Hair follicle dermal papilla cell (primary cell): ENCODE results near the gene TOM1L2. TPM values are rescaled to one million over a fixed set of nuclear protein-coding genes. Genes with fewer than 3 reads are reported as not detected.

Source experiments
- small RNA-seq: library from RNA; depleted of rRNA; stranded (forward); fragments of <200 nt; gene quantifications from one replicate; pipeline ENCODE3, GENCODE V24; 2012
- total RNA-seq: library from RNA; depleted of rRNA; stranded (reverse); fragments of >200 nt; gene quantifications from 2 replicates; pipeline ENCODE4 v1.2.3, GENCODE V29; 2012

TOM1L2 gene
- 61.7 and 71.4 TPM in 2 replicates for total RNA-seq

DNA sequence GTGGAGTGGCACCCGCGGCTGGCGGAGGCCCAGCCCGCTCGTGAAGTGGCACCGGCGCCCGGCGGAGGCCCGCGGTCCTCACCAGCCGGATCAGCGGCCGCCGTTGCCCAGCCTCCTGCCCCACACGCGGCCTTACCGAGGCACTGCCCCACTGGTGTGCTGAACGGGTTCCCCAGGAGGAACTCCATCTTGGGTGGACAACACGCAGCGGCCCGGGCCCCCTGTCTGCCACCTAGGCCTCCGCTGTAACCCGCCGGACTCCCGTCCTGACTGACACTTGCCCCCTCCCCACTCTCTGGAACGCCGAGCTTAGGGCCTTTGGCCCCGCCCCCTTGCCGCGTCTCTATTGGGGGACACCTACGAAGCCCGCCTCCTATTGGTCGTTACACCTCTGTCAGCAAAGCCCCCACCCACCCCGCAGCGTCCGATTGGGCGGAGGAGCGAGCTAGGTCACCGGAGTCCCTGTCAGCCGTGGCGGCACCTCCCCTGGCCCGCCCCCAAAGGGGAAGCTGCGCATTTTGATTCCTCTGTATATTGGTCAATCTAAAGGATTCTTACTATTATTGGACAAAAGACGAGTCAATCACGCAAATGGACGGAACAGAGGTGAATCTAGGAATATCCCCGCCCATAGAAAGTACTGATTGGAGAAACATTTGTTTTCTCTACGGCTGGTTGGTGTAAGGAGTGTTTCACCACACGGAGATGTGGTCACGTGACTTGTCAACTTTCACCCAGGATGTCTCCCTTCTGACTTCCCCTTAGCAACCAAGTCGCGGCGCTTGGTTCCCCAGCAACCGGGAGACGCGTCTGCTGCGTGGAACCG lies at the start of gene TOM1L2, which contains the start of gene DRC3:
TOM1L2 (minus strand) TSS at position 275 of the 826 bp plus-strand sequence; CDS start at position 188, 87 bp downstream.
DRC3 (plus strand) TSS at position 737 of the 826 bp plus-strand sequence. CDS start 4,737 bp downstream, outside the sequence.

DNA sequence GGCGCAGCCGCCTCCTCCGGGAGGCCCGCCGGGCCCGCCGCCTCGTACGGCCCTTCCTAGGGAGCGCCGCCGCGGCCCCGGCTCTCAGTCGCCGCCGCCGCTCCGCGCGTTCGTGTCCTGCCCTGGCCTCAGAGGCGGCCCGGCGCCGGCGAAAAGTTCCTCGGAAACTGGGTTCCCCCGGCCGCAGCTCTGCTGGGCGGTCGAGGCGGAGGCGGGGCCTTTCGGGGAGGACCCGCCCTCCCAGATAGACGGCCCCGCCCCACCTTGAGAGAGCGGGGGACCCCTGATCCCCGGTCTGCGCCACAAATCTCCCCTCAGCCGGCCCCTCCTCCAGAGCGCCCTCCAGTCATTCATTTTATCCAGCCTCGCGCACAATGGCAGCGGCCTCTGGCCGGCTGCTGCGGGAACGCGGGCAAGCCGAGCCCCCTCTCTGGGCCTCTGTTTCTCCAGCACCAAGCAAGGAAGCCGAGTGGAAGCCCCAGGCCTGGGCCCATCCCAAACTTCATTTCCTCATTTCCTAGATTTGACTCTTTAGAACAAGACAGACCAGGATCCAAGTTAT lies 135.3 kb downstream of the TOM1L2 start, which contains the start of gene SREBF1:
SREBF1 (minus strand) TSS at position 169 of the 562 bp plus-strand sequence. CDS start 169 bp downstream, outside the sequence.

Small RNA genes within 50 kb of the gene (small RNA-seq; reads per million reads assigned to genes)
- 35.3 reads per million, percentile 97 among the genes with 10 or more reads in this experiment for gene MIR33B
- not detected for gene MIR6777

Other genes starting within 250 kb of the TOM1L2 start
- gene SREBF1, start 135.4 kb downstream of the TOM1L2 start, total RNA-seq: 202 and 230 TPM in 2 replicates
- gene DRC3, start 462 bp upstream of the TOM1L2 start, total RNA-seq: 0.73 and 1.6 TPM in 2 replicates
- 16.2 and 18.2 TPM in 2 replicates for gene ATPAF2, start 66.8 kb upstream of the TOM1L2 start, total RNA-seq
- 10.8 and 11.0 TPM in 2 replicates for gene GID4, start 67.0 kb upstream of the TOM1L2 start, total RNA-seq
- gene DRG2, start 115.5 kb upstream of the TOM1L2 start, total RNA-seq: 39.6 and 40.1 TPM in 2 replicates
- 0.97 and 1.9 TPM in 2 replicates for gene MYO15A, start 136.4 kb upstream of the TOM1L2 start, total RNA-seq
- gene ALKBH5, start 211.4 kb upstream of the TOM1L2 start, total RNA-seq: 161 and 162 TPM in 2 replicates